HCT116 (cell line): ENCODE data around the gene LRRC47.

Experiments
- CBX3 ChIP-seq: IDR thresholded peaks from 2 replicates; pipeline ENCODE4 v1.6.1; 2012; ENCODE audit warnings: low read depth
- CEBPB ChIP-seq: IDR thresholded peaks from 2 replicates; pipeline ENCODE4 v1.6.1; 2012; ENCODE audit warnings: low read depth
- CTCF ChIP-seq, 3 experiments: fragments of 200-600 bp in 1 of 3; sonication (generic) in 1 of 3; IDR thresholded peaks in 2 of 3; conservative IDR thresholded peaks in 1 of 3; 2 replicates each; pipeline ENCODE4 v1.5.1; 2012 to 2017; ENCODE audit warnings: low read depth in 2 of 3, low read length in 2 of 3, antibody characterized with exemption in 1 of 3, borderline replicate concordance in 1 of 3, control low read depth in 1 of 3, mild to moderate bottlenecking in 1 of 3, mixed read lengths in 1 of 3, mixed run types in 1 of 3, moderate library complexity in 1 of 3; ENCODE audit not compliant: insufficient read depth in 1 of 3
- EGR1 ChIP-seq: IDR thresholded peaks from 2 replicates; pipeline ENCODE4 v1.6.1; 2012; ENCODE audit warnings: low read depth
- ELF1 ChIP-seq: IDR thresholded peaks from 2 replicates; pipeline ENCODE4 v1.6.1; 2012; ENCODE audit warnings: low read depth, borderline replicate concordance
- EZH2 ChIP-seq: fragments of 200-600 bp; sonication (generic); IDR thresholded peaks from 2 replicates; pipeline ENCODE4 v1.6.1; 2017; ENCODE audit warnings: antibody characterized with exemption, mixed run types
- POLR2A ChIP-seq: IDR thresholded peaks from 2 replicates; pipeline ENCODE4 v1.7.0; 2011; ENCODE audit warnings: borderline replicate concordance; ENCODE audit not compliant: insufficient read depth, insufficient read length; ENCODE audit errors: extremely low read depth
- POLR2AphosphoS5 ChIP-seq: IDR thresholded peaks from 2 replicates; pipeline ENCODE4 v1.6.1; 2011; ENCODE audit warnings: mild to moderate bottlenecking, low read depth, low read length, moderate library complexity
- RAD21 ChIP-seq: IDR thresholded peaks from 2 replicates; pipeline ENCODE4 v1.6.1; 2012; ENCODE audit warnings: low read depth, mild to moderate bottlenecking
- SP1 ChIP-seq: IDR thresholded peaks from 2 replicates; pipeline ENCODE4 v1.6.1; 2012; ENCODE audit warnings: low read depth
- SRF ChIP-seq: IDR thresholded peaks from 2 replicates; pipeline ENCODE4 v1.6.1; 2012; ENCODE audit warnings: low read depth
- TCF7L2 ChIP-seq: IDR thresholded peaks from 2 replicates; pipeline ENCODE4 v1.7.0; 2011; ENCODE audit warnings: borderline replicate concordance, inconsistent platforms; ENCODE audit not compliant: insufficient read depth, insufficient read length; ENCODE audit errors: extremely low read depth
- TF ChIP-seq, protein P1 (sequence below): IDR thresholded peaks from 2 replicates; pipeline ENCODE4 v1.6.1; 2012; ENCODE audit warnings: low read depth
- TF ChIP-seq, protein P2 (sequence below): IDR thresholded peaks from 2 replicates; pipeline ENCODE4 v1.6.1; 2012

GRCh38 chr1:3785045-3785444, 11.3 kb downstream of the LRRC47 start:
- TF ChIP-seq POLR2A (no peak), CTCF (IDR thresholded peaks at IDR 0.05 in 2 of 3, conservative IDR thresholded peaks at IDR 0.05 in 1 of 3; ENCODE audit: borderline replicate concordance in 1 of 3, insufficient read depth in 1 of 3, low read depth in 2 of 3, low read length in 2 of 3) (no peak), CBX3 (no peak), SRF (no peak), EGR1 (no peak), EZH2 (no peak), POLR2AphosphoS5 (no peak), ELF1 (no peak), TCF7L2 (no peak), CEBPB (no peak), SP1 (no peak), RAD21 (no peak)
- TF ChIP-seq, protein P1, sequence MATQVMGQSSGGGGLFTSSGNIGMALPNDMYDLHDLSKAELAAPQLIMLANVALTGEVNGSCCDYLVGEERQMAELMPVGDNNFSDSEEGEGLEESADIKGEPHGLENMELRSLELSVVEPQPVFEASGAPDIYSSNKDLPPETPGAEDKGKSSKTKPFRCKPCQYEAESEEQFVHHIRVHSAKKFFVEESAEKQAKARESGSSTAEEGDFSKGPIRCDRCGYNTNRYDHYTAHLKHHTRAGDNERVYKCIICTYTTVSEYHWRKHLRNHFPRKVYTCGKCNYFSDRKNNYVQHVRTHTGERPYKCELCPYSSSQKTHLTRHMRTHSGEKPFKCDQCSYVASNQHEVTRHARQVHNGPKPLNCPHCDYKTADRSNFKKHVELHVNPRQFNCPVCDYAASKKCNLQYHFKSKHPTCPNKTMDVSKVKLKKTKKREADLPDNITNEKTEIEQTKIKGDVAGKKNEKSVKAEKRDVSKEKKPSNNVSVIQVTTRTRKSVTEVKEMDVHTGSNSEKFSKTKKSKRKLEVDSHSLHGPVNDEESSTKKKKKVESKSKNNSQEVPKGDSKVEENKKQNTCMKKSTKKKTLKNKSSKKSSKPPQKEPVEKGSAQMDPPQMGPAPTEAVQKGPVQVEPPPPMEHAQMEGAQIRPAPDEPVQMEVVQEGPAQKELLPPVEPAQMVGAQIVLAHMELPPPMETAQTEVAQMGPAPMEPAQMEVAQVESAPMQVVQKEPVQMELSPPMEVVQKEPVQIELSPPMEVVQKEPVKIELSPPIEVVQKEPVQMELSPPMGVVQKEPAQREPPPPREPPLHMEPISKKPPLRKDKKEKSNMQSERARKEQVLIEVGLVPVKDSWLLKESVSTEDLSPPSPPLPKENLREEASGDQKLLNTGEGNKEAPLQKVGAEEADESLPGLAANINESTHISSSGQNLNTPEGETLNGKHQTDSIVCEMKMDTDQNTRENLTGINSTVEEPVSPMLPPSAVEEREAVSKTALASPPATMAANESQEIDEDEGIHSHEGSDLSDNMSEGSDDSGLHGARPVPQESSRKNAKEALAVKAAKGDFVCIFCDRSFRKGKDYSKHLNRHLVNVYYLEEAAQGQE: no peak
- TF ChIP-seq, protein P2, sequence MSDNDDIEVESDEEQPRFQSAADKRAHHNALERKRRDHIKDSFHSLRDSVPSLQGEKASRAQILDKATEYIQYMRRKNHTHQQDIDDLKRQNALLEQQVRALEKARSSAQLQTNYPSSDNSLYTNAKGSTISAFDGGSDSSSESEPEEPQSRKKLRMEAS: no peak
